DMS79 (cell line): ENCODE data around the gene ARHGAP35.

Source experiments
- DNase-seq: peaks from one replicate; lab custom pipeline; 2025; lab: John Stamatoyannopoulos, UW

ARHGAP35 gene

GRCh38 chr19:46904114-46905060, 43.6 kb downstream of the ARHGAP35 start:
- no peak for DNase-seq

DNA sequence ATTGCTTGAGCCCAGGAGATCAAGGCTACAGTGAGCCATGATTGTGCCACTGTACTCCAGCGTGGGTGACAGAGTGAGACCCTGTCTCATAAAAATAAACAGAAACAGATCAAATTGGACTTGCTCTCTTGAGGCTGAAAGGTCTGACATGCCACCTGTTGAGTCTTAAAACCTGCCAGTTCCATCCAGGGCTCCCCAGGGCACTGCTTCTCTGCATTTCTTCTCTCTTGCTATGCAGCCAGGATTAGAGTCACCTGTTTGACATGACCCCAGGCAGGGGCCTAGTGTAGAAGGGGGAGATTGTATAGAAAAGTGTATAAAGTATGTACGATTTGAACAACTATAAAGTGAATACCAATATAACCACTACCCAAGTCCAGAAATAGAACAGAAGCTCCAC, 45.4 kb downstream of the ARHGAP35 start:
- no peak for DNase-seq

GRCh38 chr19:46907880-46908279, 47.1 kb downstream of the ARHGAP35 start:
- DNase-seq = no peak

DNA sequence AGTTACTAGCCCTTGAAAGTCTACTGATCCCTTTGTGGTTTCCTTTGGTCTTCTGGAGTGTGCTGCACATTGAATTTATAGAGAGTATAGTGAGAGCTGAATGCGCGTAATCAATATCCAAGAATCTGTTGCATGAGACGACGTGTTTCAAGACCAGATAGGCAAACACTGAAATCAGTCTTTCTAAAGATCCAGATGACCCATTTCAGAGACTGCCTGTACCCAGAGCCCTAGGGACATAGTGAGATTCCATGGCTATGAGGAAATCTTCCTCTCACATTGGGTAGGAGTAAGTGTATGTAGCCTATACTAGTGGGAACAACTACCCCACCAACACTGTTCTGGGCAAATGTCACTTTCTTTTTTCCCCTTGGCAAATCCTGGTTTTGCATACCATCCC, 48.6 kb downstream of the ARHGAP35 start:
- no peak for DNase-seq
